ENCODE results near the gene CSKMT. TPM values are rescaled to one million over a fixed set of nuclear protein-coding genes. Genes with fewer than 3 reads are reported as not detected.
"Not testable (repeated sequence)": the region's sequence is repeated elsewhere in the genome, so short reads cannot be mapped to it uniquely, and the experiment has no call there.

The CSKMT gene
- total and polyA plus RNA-seq, 3 experiments from 2014 or later, result 3.6 to 48.3 (median 43.1) TPM

- Mint-ChIP-seq H3K9me3 (no peaks in the 10 kb centered on the region), H3K27ac (peak overlapping the region in 1 of 8 donors; percentile 83), H3K27me3 (peaks cover 0 to 1% of the 10 kb centered on the region in 2 donors), H3K4me3 (no peak overlapping the region), H3K36me3 (peaks cover 0 to 49% (median 3%) of the 10 kb centered on the region in 3 donors), H3K4me1 (peaks cover 28 to 48% (median 41%) of the 10 kb centered on the region in 3 donors)
- Histone ChIP-seq H3K27me3 (ENCODE audit: insufficient read depth, low read length, poor library complexity, severe bottlenecking) (no peaks in the 10 kb centered on the region), H3K4me1 (ENCODE audit: insufficient read depth, low read length) (peaks cover 33% of the 10 kb centered on the region), H3K9me3 (ENCODE audit: low read length) (no peaks in the 10 kb centered on the region), H3K36me3 (ENCODE audit: insufficient read depth, low read length) (peaks cover 11% of the 10 kb centered on the region), H3K27ac (ENCODE audit: low read depth, low read length) (no peak overlapping the region), H3K4me3 (ENCODE audit: low read length) (no peak overlapping the region)
- CTCF ChIA-PET, result interaction anchor here (0.6 to 2.3 kb wide), 6 partner anchors 16 to 287 kb away, joined by 3 to 11 read pairs (median 5); partner anchors contain the start of genes C11orf98, CSKMT, MTA2 and TUT1
- no peak for DNase-seq
- POLR2A ChIA-PET, result interaction anchor here (1.0 to 2.1 kb wide), 2 partner anchors 17 to 24 kb away, joined by 3 to 10 read pairs; partner anchors contain the start of genes C11orf98, CSKMT and LBHD1
These were observed 16.7 kb upstream of the CSKMT start for GRCh38 chr11:62648185-62648966.

- Mint-ChIP-seq H3K9me3 (peaks cover 0 to 3% (median 0%) of the 10 kb centered on the region in 5 donors), H3K27me3 (peaks cover 0 to 4% of the 10 kb centered on the region in 2 donors), H3K36me3 (peaks cover 0 to 51% (median 3%) of the 10 kb centered on the region in 3 donors), H3K27ac (peak overlapping the region in 3 of 8 donors; percentile 29 to 83 (median 43)), H3K4me1 (peaks cover 31 to 51% (median 45%) of the 10 kb centered on the region in 3 donors), H3K4me3 (peak overlapping the region in 1 of 7 donors; percentile 60)
- Histone ChIP-seq H3K27me3 (ENCODE audit: insufficient read depth, low read length, poor library complexity, severe bottlenecking) (no peaks in the 10 kb centered on the region), H3K9me3 (ENCODE audit: low read length) (no peaks in the 10 kb centered on the region), H3K27ac (ENCODE audit: low read depth, low read length) (no peak overlapping the region), H3K36me3 (ENCODE audit: insufficient read depth, low read length) (peaks cover 11% of the 10 kb centered on the region), H3K4me3 (ENCODE audit: low read length) (no peak overlapping the region), H3K4me1 (ENCODE audit: insufficient read depth, low read length) (peaks cover 33% of the 10 kb centered on the region)
- ChIA-PET POLR2A (interaction anchor here (1.0 to 2.1 kb wide), 2 partner anchors 16 to 23 kb away, joined by 3 to 10 read pairs; partner anchors contain the start of genes C11orf98, CSKMT and LBHD1), CTCF (interaction anchor here (1.1 to 2.3 kb wide), 6 partner anchors 14 to 224 kb away, joined by 3 to 11 read pairs (median 5); partner anchors contain the start of genes C11orf98, CSKMT, MTA2 and TUT1)
- no peak for DNase-seq
These were observed 16.1 kb upstream of the CSKMT start for GRCh38 chr11:62648967-62649364.

DNA sequence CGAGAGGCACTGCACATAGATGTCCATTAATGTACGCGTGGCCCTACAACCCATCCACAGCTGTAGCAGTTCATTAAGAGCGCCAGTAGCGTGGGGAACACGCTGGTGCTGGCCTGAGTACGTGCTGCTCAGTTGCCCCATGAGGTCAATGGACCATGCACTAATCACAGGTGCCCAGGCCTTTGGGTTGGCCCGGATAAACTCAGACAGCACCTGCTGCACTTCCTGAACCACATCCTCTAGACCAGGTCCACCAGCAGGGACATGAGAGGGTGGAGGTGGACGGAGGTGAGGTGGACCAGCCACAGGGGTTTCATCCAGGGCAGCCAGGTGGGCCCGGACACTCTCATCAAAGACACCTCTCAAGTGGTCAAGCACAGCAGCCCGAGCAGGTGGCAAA lies 15.6 kb upstream of the CSKMT start:
- DNase-seq, result no peak
- Mint-ChIP-seq H3K27ac (peak overlapping the region in 3 of 8 donors; percentile 54 to 83 (median 58)), H3K4me3 (peak overlapping the region in 1 of 7 donors; percentile 60), H3K4me1 (peaks cover 29 to 50% (median 40%) of the 10 kb centered on the region in 3 donors), H3K27me3 (peaks cover 0 to 7% of the 10 kb centered on the region in 2 donors), H3K9me3 (peaks cover 0 to 3% (median 0%) of the 10 kb centered on the region in 5 donors), H3K36me3 (peaks cover 0 to 46% (median 3%) of the 10 kb centered on the region in 3 donors)
- H3K9me3 ChIP-seq (ENCODE audit: low read length), result no peaks in the 10 kb centered on the region
- ChIA-PET CTCF (interaction anchor here (1.1 to 2.3 kb wide), 6 partner anchors 13 to 225 kb away, joined by 3 to 11 read pairs (median 3); partner anchors contain the start of genes C11orf98, CSKMT and TUT1), POLR2A (interaction anchor here (1.0 to 2.1 kb wide), 3 partner anchors 15 to 22 kb away, joined by 3 to 10 read pairs (median 7); partner anchors contain the start of genes C11orf98, CSKMT and LBHD1)
- peaks cover 11% of the 10 kb centered on the region for H3K36me3 ChIP-seq (ENCODE audit: insufficient read depth, low read length)
- H3K27ac ChIP-seq (ENCODE audit: low read depth, low read length), result no peak overlapping the region
- H3K4me1 ChIP-seq (ENCODE audit: insufficient read depth, low read length), result peaks cover 33% of the 10 kb centered on the region
- H3K4me3 ChIP-seq (ENCODE audit: low read length), result no peak overlapping the region
- no peaks in the 10 kb centered on the region for H3K27me3 ChIP-seq (ENCODE audit: insufficient read depth, low read length, poor library complexity, severe bottlenecking)

DNA sequence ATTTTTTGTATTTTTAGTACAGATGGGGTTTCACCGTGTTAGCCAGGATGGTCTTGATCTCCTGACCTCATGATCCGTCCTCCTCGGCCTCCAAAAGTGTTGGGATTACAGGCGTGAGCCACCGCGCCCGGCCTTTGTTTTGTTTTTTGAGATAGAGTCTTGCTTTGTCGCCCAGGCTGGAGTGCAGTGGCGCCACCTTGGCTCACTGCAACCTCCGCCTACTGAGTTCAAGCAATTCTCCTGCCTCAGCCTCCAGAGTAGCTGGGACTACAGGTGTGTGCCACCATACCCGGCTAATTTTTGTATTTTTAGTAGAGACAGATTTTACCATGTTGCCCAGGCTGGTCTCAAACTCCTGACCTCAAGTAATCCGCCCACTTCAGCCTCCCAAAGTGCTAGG lies 14.8 kb upstream of the CSKMT start:
- ChIA-PET POLR2A (interaction anchor here (1.0 to 1.7 kb wide), 2 partner anchors 14 to 59 kb away, joined by 5 to 7 read pairs; partner anchors contain the start of genes C11orf98, CSKMT and TUT1), CTCF (interaction anchor here (1.1 to 2.3 kb wide), 3 partner anchors 15 to 59 kb away, joined by 3 to 9 read pairs (median 3); partner anchors contain the start of genes C11orf98 and CSKMT)
- peaks cover 28% of the 10 kb centered on the region for H3K4me1 ChIP-seq (ENCODE audit: insufficient read depth, low read length)
- DNase-seq; H3K27me3 Mint-ChIP-seq; H3K27ac ChIP-seq (ENCODE audit: low read depth, low read length); H3K9me3 Mint-ChIP-seq; H3K27me3 ChIP-seq (ENCODE audit: insufficient read depth, low read length, poor library complexity, severe bottlenecking); H3K4me3 ChIP-seq (ENCODE audit: low read length); H3K9me3 ChIP-seq (ENCODE audit: low read length): not testable (repeated sequence)
- Mint-ChIP-seq H3K4me3 (peak overlapping the region in 2 of 7 donors; percentile 60 to 63), H3K27ac (peak overlapping the region in 3 of 8 donors; percentile 50 to 83 (median 60)), H3K4me1 (peaks cover 25 to 43% (median 33%) of the 10 kb centered on the region in 3 donors), H3K36me3 (peaks cover 0 to 43% (median 3%) of the 10 kb centered on the region in 3 donors)
- H3K36me3 ChIP-seq (ENCODE audit: insufficient read depth, low read length), result peaks cover 11% of the 10 kb centered on the region

- peak overlapping the region; percentile 80 to 97 (median 86) for H3K27ac Mint-ChIP-seq
- H3K4me1 ChIP-seq (ENCODE audit: insufficient read depth, low read length), result peaks cover 15% of the 10 kb centered on the region
- H3K4me3 Mint-ChIP-seq, result peak overlapping the region; percentile 85 to 95 (median 91)
- H3K36me3 Mint-ChIP-seq, result peaks cover 0 to 33% (median 3%) of the 10 kb centered on the region in 3 donors
- H3K4me3 ChIP-seq (ENCODE audit: low read length), result peak overlapping the region; percentile 83
- H3K9me3 ChIP-seq (ENCODE audit: low read length), result no peaks in the 10 kb centered on the region
- no peaks in the 10 kb centered on the region for H3K27me3 ChIP-seq (ENCODE audit: insufficient read depth, low read length, poor library complexity, severe bottlenecking)
- H3K36me3 ChIP-seq (ENCODE audit: insufficient read depth, low read length), result peaks cover 11% of the 10 kb centered on the region
- peaks cover 0 to 7% of the 10 kb centered on the region in 2 donors for H3K27me3 Mint-ChIP-seq
- H3K4me1 Mint-ChIP-seq, result peaks cover 15 to 29% (median 20%) of the 10 kb centered on the region in 3 donors
- CTCF ChIA-PET, result interaction anchor here (1.0 to 3.6 kb wide), 6 partner anchors 12 to 227 kb away, joined by 3 to 27 read pairs (median 4); partner anchors contain the start of genes C11orf98, CSKMT and TUT1
- H3K27ac ChIP-seq (ENCODE audit: low read depth, low read length), result peak overlapping the region; percentile 87
- POLR2A ChIA-PET, result interaction anchor here (0.6 to 1.4 kb wide), 12 partner anchors 13 to 213 kb away, joined by 3 to 52 read pairs (median 4); partner anchors contain the start of genes B3GAT3, C11orf98, CSKMT and LBHD1
- H3K9me3 Mint-ChIP-seq, result peaks cover 0 to 3% (median 0%) of the 10 kb centered on the region in 5 donors
- peak in 1 of 5 donors; percentile 65 for DNase-seq
These were observed 12.7 kb upstream of the CSKMT start for GRCh38 chr11:62652161-62653006.

DNA sequence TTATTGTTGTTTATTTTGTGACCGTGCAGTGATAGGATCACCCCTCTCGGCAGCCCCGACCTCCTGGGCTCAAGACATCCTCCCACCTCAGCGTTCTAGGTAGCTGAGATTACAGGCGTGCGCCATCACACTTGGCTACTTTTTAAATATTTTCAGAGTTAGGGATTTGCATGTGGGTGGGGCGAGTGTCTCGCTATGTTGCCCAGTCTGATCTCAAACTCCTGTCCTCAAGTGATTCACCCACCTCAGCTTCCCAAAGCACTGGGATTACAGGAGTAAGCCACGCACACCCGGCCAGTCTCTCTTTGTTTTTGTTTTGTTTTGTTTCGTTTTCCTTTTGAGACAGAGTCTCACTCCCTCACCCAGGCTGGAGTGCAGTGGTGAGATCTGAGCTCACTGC lies 10.8 kb upstream of the CSKMT start:
- H3K27ac Mint-ChIP-seq, result peak overlapping the region in 5 of 8 donors; percentile 47 to 83 (median 78)
- H3K27me3 Mint-ChIP-seq, result peaks cover 0 to 7% of the 10 kb centered on the region in 2 donors

More for the DNA sequence above, 10.8 kb upstream of the CSKMT start:
- Mint-ChIP-seq H3K9me3 (peaks cover 0 to 3% (median 0%) of the 10 kb centered on the region in 5 donors), H3K4me3 (peak overlapping the region in 6 of 7 donors; percentile 46 to 80 (median 53)), H3K4me1 (peaks cover 15 to 29% (median 20%) of the 10 kb centered on the region in 3 donors), H3K36me3 (peaks cover 0 to 17% (median 3%) of the 10 kb centered on the region in 3 donors)
- ChIA-PET CTCF (interaction anchor here (1.2 to 3.6 kb wide), 7 partner anchors 8 to 260 kb away, joined by 3 to 27 read pairs (median 5); partner anchors contain the start of genes C11orf98, CSKMT, GANAB and LBHD1), POLR2A (interaction anchor here (1.3 to 2.7 kb wide), 3 partner anchors 8 to 11 kb away, joined by 3 to 18 read pairs (median 10); partner anchors contain the start of genes C11orf98, CSKMT and GANAB)
- no peak for DNase-seq
- Histone ChIP-seq H3K36me3 (ENCODE audit: insufficient read depth, low read length) (peaks cover 2% of the 10 kb centered on the region), H3K27me3 (ENCODE audit: insufficient read depth, low read length, poor library complexity, severe bottlenecking) (no peaks in the 10 kb centered on the region), H3K4me1 (ENCODE audit: insufficient read depth, low read length) (peaks cover 15% of the 10 kb centered on the region), H3K27ac (ENCODE audit: low read depth, low read length) (no peak overlapping the region), H3K9me3 (ENCODE audit: low read length) (no peaks in the 10 kb centered on the region), H3K4me3 (ENCODE audit: low read length) (no peak overlapping the region)
